Activated naive CD4-positive, alpha-beta T cell treated with anti-CD3 and anti-CD28 coated beads, Interleukin-2, amount 50 U/mL, for 72 hours (primary cell): ENCODE data around the gene KRTAP19-4. TPM values are rescaled to one million over a fixed set of nuclear protein-coding genes. Genes with fewer than 3 reads are reported as not detected.

Experiments used
- total RNA-seq, 2 donors: library from RNA; stranded (reverse); gene quantifications; one replicate each; pipeline ENCODE4 v1.2.3, GENCODE V29; 2022

KRTAP19-4 gene
- total RNA-seq, 2 donors from 2014 or later = not detected

Other genes starting within 250 kb of the KRTAP19-4 start
- not detected for gene KRTAP24-1, start 214.2 kb downstream of the KRTAP19-4 start, total RNA-seq
- not detected for gene KRTAP25-1, start 207.7 kb downstream of the KRTAP19-4 start, total RNA-seq
- not detected for gene KRTAP26-1, start 176.8 kb downstream of the KRTAP19-4 start, total RNA-seq
- not detected for gene KRTAP27-1, start 159.5 kb downstream of the KRTAP19-4 start, total RNA-seq
- not detected for gene KRTAP23-1, start 148.6 kb downstream of the KRTAP19-4 start, total RNA-seq
- gene KRTAP13-2, start 124.9 kb downstream of the KRTAP19-4 start, total RNA-seq = not detected
- gene KRTAP13-1, start 101.1 kb downstream of the KRTAP19-4 start, total RNA-seq = not detected
- not detected for gene KRTAP13-3, start 71.2 kb downstream of the KRTAP19-4 start, total RNA-seq
- gene KRTAP13-4, start 66.9 kb downstream of the KRTAP19-4 start, total RNA-seq = not detected
- gene KRTAP15-1, start 56.9 kb downstream of the KRTAP19-4 start, total RNA-seq = not detected
- not detected for gene KRTAP19-1, start 16.8 kb downstream of the KRTAP19-4 start, total RNA-seq
- gene KRTAP19-2, start 9.7 kb downstream of the KRTAP19-4 start, total RNA-seq = not detected
- not detected for gene KRTAP19-3, start 5.2 kb downstream of the KRTAP19-4 start, total RNA-seq
- not detected for gene KRTAP19-5, start 5.0 kb upstream of the KRTAP19-4 start, total RNA-seq
- gene KRTAP19-6, start 44.7 kb upstream of the KRTAP19-4 start, total RNA-seq = not detected
- not detected for gene KRTAP19-7, start 64.1 kb upstream of the KRTAP19-4 start, total RNA-seq
- gene KRTAP22-2, start 93.2 kb upstream of the KRTAP19-4 start, total RNA-seq = not detected
- not detected for gene KRTAP6-3, start 95.3 kb upstream of the KRTAP19-4 start, total RNA-seq
- gene KRTAP6-2, start 101.7 kb upstream of the KRTAP19-4 start, total RNA-seq = not detected
- gene KRTAP22-1, start 103.9 kb upstream of the KRTAP19-4 start, total RNA-seq = not detected
- not detected for gene KRTAP6-1, start 116.8 kb upstream of the KRTAP19-4 start, total RNA-seq
- not detected for gene KRTAP20-1, start 119.3 kb upstream of the KRTAP19-4 start, total RNA-seq
- gene KRTAP20-4, start 123.5 kb upstream of the KRTAP19-4 start, total RNA-seq = not detected
- gene KRTAP20-2, start 138.0 kb upstream of the KRTAP19-4 start, total RNA-seq = not detected
- gene KRTAP20-3, start 145.7 kb upstream of the KRTAP19-4 start, total RNA-seq = not detected
- not detected for gene KRTAP21-3, start 221.6 kb upstream of the KRTAP19-4 start, total RNA-seq